ENCODE results near the gene RPL39L.

DNA sequence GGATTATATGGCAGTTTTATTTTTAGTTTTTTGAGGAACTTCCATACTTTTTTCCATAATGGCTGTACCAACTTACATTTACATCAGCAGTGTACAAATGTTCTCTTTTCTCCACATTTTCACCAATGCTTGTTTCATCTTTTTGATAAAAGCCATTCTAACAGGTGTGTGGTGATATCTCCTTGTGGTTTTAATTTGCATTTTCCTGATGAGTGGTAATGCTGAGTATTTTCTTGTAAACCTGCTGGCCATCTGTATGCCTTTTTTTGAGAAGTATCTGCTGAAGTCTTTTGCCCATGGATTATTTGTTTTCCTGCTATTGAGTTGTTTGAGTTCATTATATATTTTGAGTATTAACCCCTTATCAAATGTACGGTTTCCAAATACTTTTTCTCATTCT lies 50.6 kb downstream of the RPL39L start:
- TF ChIP-seq, protein P1, sequence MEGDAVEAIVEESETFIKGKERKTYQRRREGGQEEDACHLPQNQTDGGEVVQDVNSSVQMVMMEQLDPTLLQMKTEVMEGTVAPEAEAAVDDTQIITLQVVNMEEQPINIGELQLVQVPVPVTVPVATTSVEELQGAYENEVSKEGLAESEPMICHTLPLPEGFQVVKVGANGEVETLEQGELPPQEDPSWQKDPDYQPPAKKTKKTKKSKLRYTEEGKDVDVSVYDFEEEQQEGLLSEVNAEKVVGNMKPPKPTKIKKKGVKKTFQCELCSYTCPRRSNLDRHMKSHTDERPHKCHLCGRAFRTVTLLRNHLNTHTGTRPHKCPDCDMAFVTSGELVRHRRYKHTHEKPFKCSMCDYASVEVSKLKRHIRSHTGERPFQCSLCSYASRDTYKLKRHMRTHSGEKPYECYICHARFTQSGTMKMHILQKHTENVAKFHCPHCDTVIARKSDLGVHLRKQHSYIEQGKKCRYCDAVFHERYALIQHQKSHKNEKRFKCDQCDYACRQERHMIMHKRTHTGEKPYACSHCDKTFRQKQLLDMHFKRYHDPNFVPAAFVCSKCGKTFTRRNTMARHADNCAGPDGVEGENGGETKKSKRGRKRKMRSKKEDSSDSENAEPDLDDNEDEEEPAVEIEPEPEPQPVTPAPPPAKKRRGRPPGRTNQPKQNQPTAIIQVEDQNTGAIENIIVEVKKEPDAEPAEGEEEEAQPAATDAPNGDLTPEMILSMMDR (IDR thresholded peaks at IDR 0.05) = no peak
- TF ChIP-seq POLR2A (IDR thresholded peaks at IDR 0.05) = no peak
